ENCODE measurements around the gene PRLHR. TPM values are rescaled to one million over a fixed set of nuclear protein-coding genes. Genes with fewer than 3 reads are reported as not detected.
"Not testable (repeated sequence)": the region's sequence is repeated elsewhere in the genome, so short reads cannot be mapped to it uniquely, and the experiment has no call there.

Gene PRLHR
- total RNA-seq, 5 donors from 2014 or later (not counting 1 experiment from before 2014, with no cell fraction given) = not detected

DNA sequence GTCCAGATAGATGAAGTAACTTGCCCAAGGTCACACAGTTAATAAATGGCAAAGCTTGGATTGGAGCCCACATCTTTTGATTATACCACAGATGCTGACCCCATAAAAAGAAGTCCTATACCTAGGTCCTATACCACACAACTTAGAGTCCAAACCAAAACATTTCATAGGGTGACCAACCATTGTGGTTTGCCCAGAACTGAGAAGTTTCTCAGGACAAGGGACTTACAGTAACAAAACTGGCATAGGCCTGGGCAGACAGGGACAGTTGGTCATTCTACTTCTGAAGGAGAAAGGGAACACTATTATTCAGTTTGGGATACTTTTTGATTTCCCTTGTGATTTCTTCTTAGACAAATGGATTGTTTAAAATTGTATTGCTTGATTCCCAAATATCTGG lies 32.9 kb upstream of the PRLHR start:
- H3K4me3 Mint-ChIP-seq = no peak overlapping the region
- ChIA-PET POLR2A (no interaction called here), CTCF (no interaction called here)
- Histone ChIP-seq H3K36me3 (ENCODE audit: control insufficient read depth in 2 of 2, extremely low read depth in 1 of 2, insufficient read depth in 1 of 2, low read length in 1 of 2) (no peaks in the 10 kb centered on the region), H3K4me3 (ENCODE audit: control insufficient read depth in 1 of 2, extremely low read depth in 1 of 2, low read length in 1 of 2) (no peak overlapping the region), H3K27ac (ENCODE audit: low read length) (no peak overlapping the region), H3K4me1 (ENCODE audit: control insufficient read depth in 1 of 2, extremely low read depth in 1 of 2, insufficient read depth in 2 of 2, low read length in 2 of 2) (no peaks in the 10 kb centered on the region), H3K27me3 (replicated peaks in 1 of 2; ENCODE audit: control insufficient read depth in 2 of 2, extremely low read depth in 1 of 2, insufficient read depth in 2 of 2, low read length in 1 of 2) (peaks cover 0 to 14% of the 10 kb centered on the region in 2 experiments), H3K9me3 (no peaks in the 10 kb centered on the region)
- DNase-seq (no peak), ATAC-seq (replicated peaks in 1 of 4) (no peak)
- H3K27me3 Mint-ChIP-seq = peaks cover 0 to 9% of the 10 kb centered on the region in 2 donors
- H3K9me3 Mint-ChIP-seq = no peaks in the 10 kb centered on the region
- no peak overlapping the region for H3K27ac Mint-ChIP-seq
- no peaks in the 10 kb centered on the region for H3K4me1 Mint-ChIP-seq
- H3K36me3 Mint-ChIP-seq = no peaks in the 10 kb centered on the region

DNA sequence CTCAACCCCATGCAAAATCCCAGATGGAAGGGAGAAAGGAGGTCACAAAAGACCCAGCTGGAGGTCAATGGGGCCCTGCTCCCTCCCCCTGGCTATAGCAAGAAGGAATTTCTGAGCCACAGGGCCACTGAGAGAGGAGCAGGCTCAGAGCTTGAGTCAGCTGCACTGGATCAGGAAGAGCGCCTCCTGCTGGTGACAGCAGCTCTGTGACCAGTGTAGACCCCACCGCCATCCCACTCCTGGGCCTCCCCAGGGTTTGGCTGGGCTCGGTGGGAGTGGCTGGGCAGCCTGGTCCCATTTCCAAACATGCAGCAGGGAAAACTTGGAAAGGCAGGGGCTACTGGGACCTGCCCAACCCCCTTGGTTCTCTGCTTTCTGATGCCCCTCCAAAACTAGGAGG lies 31.5 kb upstream of the PRLHR start:
- peak in 1 of 35 experiments; percentile 12 for DNase-seq

GRCh38 chr10:118625504-118625903 lies 30.1 kb upstream of the PRLHR start:
- 75% methylated on average over 2 of the region's 3 CpGs for WGBS (ENCODE audit: insufficient coverage)
- Mint-ChIP-seq H3K4me1 (peaks cover 14 to 22% (median 15%) of the 10 kb centered on the region in 3 donors), H3K27ac (no peak overlapping the region), H3K36me3 (no peaks in the 10 kb centered on the region), H3K27me3 (peaks cover 0 to 9% of the 10 kb centered on the region in 2 donors), H3K4me3 (no peak overlapping the region), H3K9me3 (no peaks in the 10 kb centered on the region)
- CTCF ChIA-PET = interaction anchor here in 1 of 2 donors (0.6 kb wide), 1 partner anchor 452 kb away, joined by 4 read pairs; no protein-coding TSS in a partner anchor
- ATAC-seq (replicated peaks in 1 of 4) = no peak
- Histone ChIP-seq H3K36me3 (ENCODE audit: control insufficient read depth in 2 of 2, extremely low read depth in 1 of 2, insufficient read depth in 1 of 2, low read length in 1 of 2) (no peaks in the 10 kb centered on the region), H3K9me3 (no peaks in the 10 kb centered on the region), H3K27me3 (replicated peaks in 1 of 2; ENCODE audit: control insufficient read depth in 2 of 2, extremely low read depth in 1 of 2, insufficient read depth in 2 of 2, low read length in 1 of 2) (peaks cover 0 to 8% of the 10 kb centered on the region in 2 experiments), H3K27ac (ENCODE audit: low read length) (no peak overlapping the region), H3K4me3 (ENCODE audit: control insufficient read depth in 1 of 2, extremely low read depth in 1 of 2, low read length in 1 of 2) (no peak overlapping the region), H3K4me1 (ENCODE audit: control insufficient read depth in 1 of 2, extremely low read depth in 1 of 2, insufficient read depth in 2 of 2, low read length in 2 of 2) (peaks cover 12% of the 10 kb centered on the region in 2 experiments)
- no peak for DNase-seq
- POLR2A ChIA-PET = no interaction called here

More for the DNA sequence above, 31.5 kb upstream of the PRLHR start:
- Mint-ChIP-seq H3K27me3 (peaks cover 0 to 9% of the 10 kb centered on the region in 2 donors), H3K4me1 (peaks cover 2 to 8% (median 2%) of the 10 kb centered on the region in 3 donors), H3K4me3 (no peak overlapping the region), H3K27ac (no peak overlapping the region), H3K9me3 (no peaks in the 10 kb centered on the region), H3K36me3 (no peaks in the 10 kb centered on the region)
- Histone ChIP-seq H3K36me3 (ENCODE audit: control insufficient read depth in 2 of 2, extremely low read depth in 1 of 2, insufficient read depth in 1 of 2, low read length in 1 of 2) (no peaks in the 10 kb centered on the region), H3K4me3 (ENCODE audit: control insufficient read depth in 1 of 2, extremely low read depth in 1 of 2, low read length in 1 of 2) (no peak overlapping the region), H3K27ac (ENCODE audit: low read length) (no peak overlapping the region), H3K27me3 (replicated peaks in 1 of 2; ENCODE audit: control insufficient read depth in 2 of 2, extremely low read depth in 1 of 2, insufficient read depth in 2 of 2, low read length in 1 of 2) (peaks cover 0 to 8% of the 10 kb centered on the region in 2 experiments), H3K9me3 (no peaks in the 10 kb centered on the region), H3K4me1 (ENCODE audit: control insufficient read depth in 1 of 2, extremely low read depth in 1 of 2, insufficient read depth in 2 of 2, low read length in 2 of 2) (peaks cover under 1 to 5% of the 10 kb centered on the region in 2 experiments)
- no peak for ATAC-seq (replicated peaks in 1 of 4)
- ChIA-PET POLR2A (no interaction called here), CTCF (interaction anchor here (0.6 to 0.7 kb wide), 2 partner anchors 40 to 109 kb away, joined by 4 to 8 read pairs; no protein-coding TSS in a partner anchor)
- WGBS (ENCODE audit: insufficient coverage) = 82% methylated on average over 3 of the region's 3 CpGs

DNA sequence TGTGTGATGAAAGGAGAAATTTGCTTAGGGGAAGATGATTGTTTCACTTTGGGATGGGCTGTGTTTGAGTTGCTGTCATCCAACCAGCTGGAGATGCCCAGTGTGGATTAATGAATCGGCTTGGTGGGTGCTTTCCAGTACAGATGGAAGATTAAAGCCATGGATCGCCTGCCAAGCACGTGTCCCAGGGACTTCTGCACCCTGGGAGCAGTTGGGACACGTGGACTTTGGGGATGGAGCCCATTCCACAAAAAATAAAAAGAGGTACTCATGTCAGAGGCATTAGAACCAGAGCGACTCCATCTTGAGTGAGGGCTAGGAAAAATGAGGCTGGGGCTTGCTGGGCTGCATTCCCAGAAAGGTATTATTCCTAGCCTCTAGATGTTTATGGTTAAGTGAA lies 29.3 kb upstream of the PRLHR start:
- Histone ChIP-seq H3K4me3 (ENCODE audit: control insufficient read depth in 1 of 2, extremely low read depth in 1 of 2, low read length in 1 of 2) (no peak overlapping the region), H3K27me3 (replicated peaks in 1 of 2; ENCODE audit: control insufficient read depth in 2 of 2, extremely low read depth in 1 of 2, insufficient read depth in 2 of 2, low read length in 1 of 2) (peaks cover 0 to 8% of the 10 kb centered on the region in 2 experiments), H3K9me3 (no peaks in the 10 kb centered on the region), H3K36me3 (ENCODE audit: control insufficient read depth in 2 of 2, extremely low read depth in 1 of 2, insufficient read depth in 1 of 2, low read length in 1 of 2) (no peaks in the 10 kb centered on the region), H3K4me1 (ENCODE audit: control insufficient read depth in 1 of 2, extremely low read depth in 1 of 2, insufficient read depth in 2 of 2, low read length in 2 of 2) (peaks cover 12% of the 10 kb centered on the region in 2 experiments), H3K27ac (ENCODE audit: low read length) (no peak overlapping the region)
- H3K27ac Mint-ChIP-seq = no peak overlapping the region
- H3K4me1 Mint-ChIP-seq = peaks cover 14 to 26% (median 15%) of the 10 kb centered on the region in 3 donors
- ChIA-PET POLR2A (no interaction called here), CTCF (interaction anchor here in 1 of 2 donors (0.6 kb wide), 1 partner anchor 451 kb away, joined by 4 read pairs; no protein-coding TSS in a partner anchor)
- H3K36me3 Mint-ChIP-seq = no peaks in the 10 kb centered on the region
- WGBS (ENCODE audit: insufficient coverage) = 71% methylated on average over 1 of the region's 5 CpGs
- H3K4me3 Mint-ChIP-seq = no peak overlapping the region
- no peaks in the 10 kb centered on the region for H3K9me3 Mint-ChIP-seq
- DNase-seq (no peak), ATAC-seq (replicated peaks in 1 of 4) (no peak)
- peaks cover 0 to 7% of the 10 kb centered on the region in 2 donors for H3K27me3 Mint-ChIP-seq

- H3K36me3 ChIP-seq (ENCODE audit: control insufficient read depth in 2 of 2, extremely low read depth in 1 of 2, insufficient read depth in 1 of 2, low read length in 1 of 2) = no peaks in the 10 kb centered on the region
- Mint-ChIP-seq H3K27me3 (peaks cover 2 to 5% of the 10 kb centered on the region in 2 donors), H3K4me3 (peak overlapping the region; percentile 28 to 49 (median 43)), H3K9me3 (no peaks in the 10 kb centered on the region), H3K4me1 (peaks cover 14 to 26% (median 15%) of the 10 kb centered on the region in 3 donors), H3K36me3 (no peaks in the 10 kb centered on the region), H3K27ac (peak overlapping the region; percentile 66 to 70)
- ATAC-seq (replicated peaks in 1 of 4) (peak; percentile 77 to 83 (median 79)), DNase-seq (peak in 9 of 35 experiments; percentile 1 to 36 (median 5))
- CTCF ChIA-PET = interaction anchor here (0.6 to 0.9 kb wide), 5 partner anchors 43 to 100 kb away, joined by 3 to 4 read pairs (median 3); no protein-coding TSS in a partner anchor
- no peak overlapping the region for H3K27ac ChIP-seq (ENCODE audit: low read length)
- 10% methylated on average over 4 of the region's 7 CpGs for WGBS (ENCODE audit: insufficient coverage)
- H3K4me1 ChIP-seq (ENCODE audit: control insufficient read depth in 1 of 2, extremely low read depth in 1 of 2, insufficient read depth in 2 of 2, low read length in 2 of 2) = peaks cover 12% of the 10 kb centered on the region in 2 experiments
- peaks cover 2% of the 10 kb centered on the region in 2 experiments for H3K27me3 ChIP-seq (replicated peaks in 1 of 2; ENCODE audit: control insufficient read depth in 2 of 2, extremely low read depth in 1 of 2, insufficient read depth in 2 of 2, low read length in 1 of 2)
- H3K9me3 ChIP-seq = no peaks in the 10 kb centered on the region
- POLR2A ChIA-PET = no interaction called here
- no peak overlapping the region for H3K4me3 ChIP-seq (ENCODE audit: control insufficient read depth in 1 of 2, extremely low read depth in 1 of 2, low read length in 1 of 2)
These were observed 26.0 kb upstream of the PRLHR start for GRCh38 chr10:118621304-118621942.

- H3K9me3 Mint-ChIP-seq; H3K27me3 Mint-ChIP-seq; H3K4me1 Mint-ChIP-seq; H3K4me3 Mint-ChIP-seq; H3K9me3 ChIP-seq; H3K36me3 ChIP-seq (ENCODE audit: control insufficient read depth in 2 of 2, extremely low read depth in 1 of 2, insufficient read depth in 1 of 2, low read length in 1 of 2); H3K27ac Mint-ChIP-seq; DNase-seq; ATAC-seq (replicated peaks in 1 of 4); H3K27me3 ChIP-seq (replicated peaks in 1 of 2; ENCODE audit: control insufficient read depth in 2 of 2, extremely low read depth in 1 of 2, insufficient read depth in 2 of 2, low read length in 1 of 2); H3K27ac ChIP-seq (ENCODE audit: low read length); CTCF ChIA-PET; H3K4me3 ChIP-seq (ENCODE audit: control insufficient read depth in 1 of 2, extremely low read depth in 1 of 2, low read length in 1 of 2); H3K4me1 ChIP-seq (ENCODE audit: control insufficient read depth in 1 of 2, extremely low read depth in 1 of 2, insufficient read depth in 2 of 2, low read length in 2 of 2); H3K36me3 Mint-ChIP-seq; POLR2A ChIA-PET: not testable (repeated sequence)
- 67% methylated on average over 1 of the region's 4 CpGs for WGBS (ENCODE audit: insufficient coverage)
These were observed 18.4 kb upstream of the PRLHR start for GRCh38 chr10:118613863-118614262.
